Activated naive CD4-positive, alpha-beta T cell treated with anti-CD3 and anti-CD28 coated beads for 36 hours (primary cell): Measurements from ENCODE around the gene MEF2A. TPM values are rescaled to one million over a fixed set of nuclear protein-coding genes. Genes with fewer than 3 reads are reported as not detected.

ENCODE experiments used
- CTCF ChIA-PET: fragments of 350-600 bp; sonication (Branson Sonifier 250); formaldehyde crosslinking; loops from one replicate; lab custom pipeline; 2021; ENCODE audit warnings: antibody characterized with exemption; lab: Charles Lee
- DNase-seq: peaks from one replicate; pipeline ENCODE4 v3.0.0-alpha.2; 2020
- H3K27ac Mint-ChIP-seq: one replicate; pipeline ENCODE4 v1.8.0; 2021; ENCODE audit warnings: mild to moderate bottlenecking, mixed read lengths
- H3K27me3 Mint-ChIP-seq: one replicate; pipeline ENCODE4 v1.8.0; 2021; ENCODE audit warnings: low read depth, mixed read lengths
- H3K36me3 Mint-ChIP-seq: one replicate; pipeline ENCODE4 v1.8.0; 2021; ENCODE audit warnings: low read depth, mixed read lengths
- H3K4me1 Mint-ChIP-seq: one replicate; pipeline ENCODE4 v1.8.0; 2021; ENCODE audit warnings: low read depth, mixed read lengths
- H3K4me3 Mint-ChIP-seq: one replicate; pipeline ENCODE4 v1.8.0; 2021; ENCODE audit warnings: mild to moderate bottlenecking, moderate library complexity, mixed read lengths
- H3K9me3 Mint-ChIP-seq: one replicate; pipeline ENCODE4 v1.8.0; 2021; ENCODE audit warnings: mixed read lengths
- intact Hi-C: fragments of 100-400 bp; cut with micrococcal nuclease; formaldehyde crosslinking; loops from one replicate; pipeline ENCODE4 v1.15.1; 2023
- total RNA-seq, 2 experiments: library from RNA; stranded (reverse); gene quantifications; one replicate each; pipeline ENCODE4 v1.2.3, GENCODE V29; 2021

MEF2A gene
- total RNA-seq, 2 experiments from 2014 or later: 15.3 to 15.5 TPM

DNA sequence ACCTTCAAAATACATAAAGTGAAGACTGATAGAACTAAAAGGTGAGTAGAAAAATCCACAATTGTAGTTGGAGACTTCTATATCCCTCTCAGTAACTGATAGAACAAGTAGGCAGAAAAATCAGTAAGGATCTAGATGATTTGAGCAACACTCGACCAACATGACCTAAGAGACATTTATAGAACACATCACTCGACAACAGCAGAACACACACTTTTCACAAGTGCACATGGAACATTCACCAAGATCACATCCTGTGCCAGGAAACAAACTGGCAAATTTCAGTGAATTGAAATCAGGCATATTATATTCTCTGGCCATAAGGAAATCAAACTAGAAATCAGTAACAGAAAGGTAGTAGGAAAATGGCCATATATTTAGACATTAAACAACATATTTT is 130.3 kb downstream of the MEF2A start:
- CTCF ChIA-PET: interaction anchor here (0.7 kb wide), 1 partner anchor 127 kb away, joined by 4 read pairs; no protein-coding TSS in a partner anchor
- intact Hi-C loops: no loop called here
- H3K4me3 Mint-ChIP-seq: no peak overlapping the region
- DNase-seq: no peak
- no peaks in the 10 kb centered on the region for H3K27me3 Mint-ChIP-seq
- no peaks in the 10 kb centered on the region for H3K4me1 Mint-ChIP-seq
- H3K9me3 Mint-ChIP-seq: no peaks in the 10 kb centered on the region
- no peak overlapping the region for H3K27ac Mint-ChIP-seq
- H3K36me3 Mint-ChIP-seq: peaks cover 12% of the 10 kb centered on the region

DNA sequence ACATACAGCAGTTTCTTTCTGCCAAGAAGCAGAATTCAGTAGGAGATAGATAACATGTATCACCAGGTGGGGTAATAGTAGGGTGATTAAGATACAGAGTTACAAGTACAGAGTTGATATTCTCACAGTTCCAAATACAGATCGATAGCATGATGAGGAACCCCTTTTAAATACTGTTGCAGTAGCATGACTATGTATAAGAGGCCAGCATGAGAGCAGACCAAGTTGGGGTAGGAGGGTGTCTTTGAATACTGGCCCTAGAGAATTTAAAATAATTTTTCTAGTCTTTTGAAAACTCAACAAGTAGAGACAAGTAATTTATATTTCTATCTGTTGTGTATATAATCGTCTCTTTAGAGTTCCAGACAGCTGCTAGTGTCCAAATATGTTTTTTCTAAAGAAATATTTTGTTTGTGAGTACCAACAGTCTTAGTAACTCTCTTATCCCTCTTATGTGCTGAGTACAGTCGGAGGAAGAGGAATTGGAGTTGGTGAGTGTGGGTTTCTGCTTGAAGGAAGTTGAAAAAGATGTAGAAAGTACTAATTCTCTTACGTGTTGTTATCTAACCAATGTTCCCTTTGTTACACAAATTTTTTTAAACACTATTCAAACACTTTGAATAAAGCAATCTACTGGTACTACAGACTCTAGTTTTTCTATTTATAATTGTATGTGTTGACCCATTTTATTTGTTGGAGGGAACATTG is 137.3 kb downstream of the MEF2A start:
- no peaks in the 10 kb centered on the region for H3K27me3 Mint-ChIP-seq
- intact Hi-C loops: loop anchor here (1.0 to 10.0 kb wide), 3 partner anchors 276 to 632 kb away; no protein-coding TSS in a partner anchor
- DNase-seq: no peak
- no peak overlapping the region for H3K4me3 Mint-ChIP-seq
- no peaks in the 10 kb centered on the region for H3K9me3 Mint-ChIP-seq
- no peak overlapping the region for H3K27ac Mint-ChIP-seq
- no peaks in the 10 kb centered on the region for H3K36me3 Mint-ChIP-seq
- CTCF ChIA-PET: interaction anchor here (0.6 to 3.5 kb wide), 25 partner anchors 12 to 603 kb away, joined by 3 to 72 read pairs (median 6); partner anchors contain the start of gene LYSMD4
- peaks cover 40% of the 10 kb centered on the region for H3K4me1 Mint-ChIP-seq

DNA sequence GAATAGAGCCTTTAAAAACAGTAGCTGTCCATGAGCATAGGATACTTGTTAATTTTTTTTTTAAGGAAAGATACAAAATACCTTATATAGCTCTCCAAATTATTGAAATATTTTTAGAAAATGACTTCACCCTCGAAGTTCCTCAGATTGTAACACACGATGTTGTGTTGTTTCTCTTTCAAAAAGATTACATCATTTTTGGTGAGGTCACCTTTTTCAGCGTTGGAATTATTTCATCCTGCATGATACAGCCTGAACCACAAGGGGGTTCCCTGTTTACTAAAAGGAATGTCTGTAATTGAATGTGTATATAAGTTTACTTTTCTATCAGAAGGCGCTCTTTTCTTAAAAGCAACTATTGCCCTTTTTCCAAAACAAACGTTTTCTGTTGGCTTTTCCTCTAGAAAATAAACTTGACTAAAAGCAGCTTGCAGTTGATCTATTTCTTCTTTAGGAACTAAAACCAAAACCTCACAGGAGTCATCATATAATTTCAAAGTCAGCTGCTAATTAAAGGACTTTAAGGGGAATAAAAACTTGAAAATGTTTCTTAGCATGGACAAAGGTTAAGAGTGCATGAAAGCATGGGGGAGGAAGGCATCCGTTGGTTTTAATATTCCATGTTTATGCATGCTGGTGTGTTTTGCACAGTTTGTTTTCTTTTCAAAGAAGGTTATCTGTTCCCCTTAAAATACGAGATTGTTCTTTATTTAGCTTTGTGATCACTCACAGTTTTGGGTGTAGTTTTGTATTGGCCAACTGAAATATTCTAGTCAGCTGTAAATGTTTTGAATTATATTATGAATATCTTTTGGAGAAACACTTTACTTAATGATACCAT is 138.0 kb downstream of the MEF2A start:
- H3K4me3 Mint-ChIP-seq: no peak overlapping the region

DNA sequence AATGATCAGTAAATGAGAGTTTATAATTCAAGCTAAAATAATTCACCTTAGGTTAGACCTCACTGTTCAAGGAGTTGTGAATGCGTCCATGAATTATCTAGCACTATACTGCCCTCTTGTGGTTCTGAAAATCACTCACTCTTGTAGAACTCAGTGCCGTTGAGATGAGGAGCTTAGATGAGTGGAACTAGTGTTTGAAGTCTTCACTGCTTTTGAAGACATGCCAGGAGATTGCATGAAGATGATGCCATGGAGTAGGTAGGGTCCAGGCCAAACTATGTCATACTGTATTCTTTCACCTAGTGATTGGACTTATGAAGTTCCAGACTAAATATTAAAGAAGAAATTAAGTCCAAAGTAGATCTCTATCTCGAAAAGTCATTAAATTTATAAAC is 138.7 kb downstream of the MEF2A start:
- Mint-ChIP-seq H3K27me3 (no peaks in the 10 kb centered on the region), H3K4me1 (peaks cover 50% of the 10 kb centered on the region), H3K9me3 (no peaks in the 10 kb centered on the region), H3K27ac (no peak overlapping the region), H3K36me3 (peaks cover 5% of the 10 kb centered on the region), H3K4me3 (no peak overlapping the region)
- intact Hi-C loops: loop anchor here (1.0 to 10.0 kb wide), 9 partner anchors 52 to 630 kb away; no protein-coding TSS in a partner anchor
- DNase-seq: peak; percentile 48
- CTCF ChIA-PET: interaction anchor here (0.6 to 3.5 kb wide), 64 partner anchors 8 to 615 kb away, joined by 3 to 72 read pairs (median 4); partner anchors contain the start of genes LYSMD4, MEF2A and SYNM

More for the DNA sequence above, 138.0 kb downstream of the MEF2A start:
- CTCF ChIA-PET: interaction anchor here (0.5 to 3.5 kb wide), 65 partner anchors 8 to 617 kb away, joined by 3 to 72 read pairs (median 4); partner anchors contain the start of genes LYSMD4, MEF2A and SYNM
- Mint-ChIP-seq H3K27me3 (no peaks in the 10 kb centered on the region), H3K36me3 (peaks cover 2% of the 10 kb centered on the region), H3K4me1 (peaks cover 45% of the 10 kb centered on the region), H3K9me3 (no peaks in the 10 kb centered on the region), H3K27ac (no peak overlapping the region)
- intact Hi-C loops: loop anchor here (1.0 to 10.0 kb wide), 10 partner anchors 52 to 631 kb away; no protein-coding TSS in a partner anchor
- peak; percentile 26 for DNase-seq

DNA sequence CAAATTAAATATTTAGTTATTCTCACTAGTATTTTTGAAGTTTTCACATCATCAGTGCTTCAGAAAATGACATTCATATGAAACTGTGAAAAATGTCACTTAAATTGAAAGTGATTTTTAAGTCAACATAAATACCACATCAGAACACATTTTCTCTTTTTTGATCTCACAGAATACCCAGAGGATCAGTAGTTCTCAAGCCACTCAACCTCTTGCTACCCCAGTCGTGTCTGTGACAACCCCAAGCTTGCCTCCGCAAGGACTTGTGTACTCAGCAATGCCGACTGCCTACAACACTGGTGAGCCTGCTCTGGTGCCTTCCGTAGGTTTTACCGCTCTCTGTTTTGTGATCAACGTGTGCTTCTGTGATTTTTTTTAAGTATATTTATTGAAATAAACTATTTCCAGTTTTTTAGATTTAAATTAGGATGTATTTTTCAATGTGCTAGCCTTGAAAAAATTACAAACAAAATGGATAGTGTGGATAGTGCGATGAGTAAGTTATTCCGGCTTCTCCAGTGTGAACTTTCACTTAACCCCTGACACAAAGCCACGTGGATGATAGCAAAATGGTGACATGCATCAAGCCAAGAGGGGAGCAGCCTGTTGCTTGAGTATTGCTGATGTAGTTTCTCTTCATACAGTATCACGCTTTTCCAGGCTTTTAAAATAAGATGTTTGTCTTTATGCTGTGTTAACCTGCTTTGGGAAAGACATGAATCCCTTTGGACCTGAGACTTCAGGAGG is 140.9 kb downstream of the MEF2A start:
- DNase-seq: peak; percentile 70
- intact Hi-C loops: loop anchor here (1.0 to 10.0 kb wide), 4 partner anchors 14 to 628 kb away; partner anchors contain the start of gene LYSMD4
- peak overlapping the region; percentile 53 for H3K4me3 Mint-ChIP-seq
- no peaks in the 10 kb centered on the region for H3K27me3 Mint-ChIP-seq
- H3K9me3 Mint-ChIP-seq: no peaks in the 10 kb centered on the region
- H3K4me1 Mint-ChIP-seq: peaks cover 51% of the 10 kb centered on the region
- H3K27ac Mint-ChIP-seq: peak overlapping the region; percentile 67
- CTCF ChIA-PET: interaction anchor here (0.5 to 1.3 kb wide), 4 partner anchors 372 to 614 kb away, joined by 3 to 7 read pairs (median 3); no protein-coding TSS in a partner anchor
- peaks cover 15% of the 10 kb centered on the region for H3K36me3 Mint-ChIP-seq

DNA sequence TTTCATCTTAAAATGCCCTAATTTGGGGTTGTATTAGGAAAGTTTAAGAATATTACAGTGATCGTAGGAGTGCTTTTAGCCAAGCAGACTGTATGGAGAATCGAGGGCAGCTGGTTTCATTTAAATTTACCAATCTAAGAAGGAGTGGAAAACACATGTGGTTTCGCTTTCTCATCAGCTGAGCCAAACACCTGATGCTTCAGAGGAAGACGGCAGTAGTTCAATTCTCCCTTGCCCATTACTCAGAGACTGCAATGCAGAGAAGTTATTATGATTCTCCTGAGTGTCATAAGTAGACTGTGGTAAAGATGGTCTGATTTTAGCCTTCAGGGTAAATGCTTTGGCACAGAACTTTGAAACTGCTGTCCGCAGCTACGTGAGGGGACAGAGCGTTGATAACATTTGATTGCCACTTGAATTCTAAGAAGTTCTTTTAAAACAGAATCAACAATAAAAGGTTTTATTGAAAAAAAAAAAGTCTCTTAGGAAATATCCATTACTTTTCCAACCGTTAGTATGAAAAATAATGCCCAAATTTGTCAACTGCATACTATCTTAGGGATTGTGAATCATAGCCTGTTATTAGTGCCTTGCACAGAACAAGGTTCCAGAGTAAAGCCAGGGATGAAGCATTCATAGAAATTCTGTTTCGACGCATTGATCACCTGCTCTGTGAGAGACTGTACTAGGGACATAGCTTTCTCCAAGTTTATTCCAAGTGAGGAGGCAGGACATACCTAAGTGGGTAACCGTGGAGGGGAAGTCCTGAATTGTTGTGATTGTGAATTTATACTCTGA is 141.9 kb downstream of the MEF2A start:
- Mint-ChIP-seq H3K36me3 (peaks cover 15% of the 10 kb centered on the region), H3K27me3 (no peaks in the 10 kb centered on the region), H3K9me3 (no peaks in the 10 kb centered on the region), H3K4me1 (peaks cover 51% of the 10 kb centered on the region), H3K27ac (peak overlapping the region; percentile 67), H3K4me3 (peak overlapping the region; percentile 53)
- intact Hi-C loops: loop anchor here (1.0 to 10.0 kb wide), 4 partner anchors 13 to 627 kb away; partner anchors contain the start of gene LYSMD4
- CTCF ChIA-PET: interaction anchor here (0.5 to 1.3 kb wide), 5 partner anchors 90 to 435 kb away, joined by 3 to 7 read pairs (median 3); no protein-coding TSS in a partner anchor
- peak; percentile 76 for DNase-seq

DNA sequence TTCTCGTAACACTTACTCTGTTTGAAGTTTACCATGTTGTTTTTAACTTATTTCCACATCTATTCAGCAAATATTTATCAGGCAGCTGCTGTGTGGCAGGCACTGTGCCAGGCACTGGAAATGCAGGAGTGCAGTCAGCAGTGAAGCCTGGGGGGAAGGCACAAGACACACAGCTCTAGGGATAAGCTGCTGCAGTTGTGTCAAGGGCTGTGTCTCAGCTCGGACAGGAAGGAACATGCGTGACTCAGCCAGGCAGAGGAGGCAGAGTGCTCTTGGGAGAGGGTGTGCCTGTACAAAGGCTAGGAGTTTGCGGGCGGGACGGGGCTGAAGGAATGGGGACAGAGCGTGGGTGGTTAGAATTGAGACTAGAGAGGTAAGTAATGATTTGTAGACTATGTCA is 142.8 kb downstream of the MEF2A start:
- Mint-ChIP-seq H3K4me1 (peaks cover 42% of the 10 kb centered on the region), H3K9me3 (no peaks in the 10 kb centered on the region), H3K4me3 (no peak overlapping the region), H3K36me3 (peaks cover 18% of the 10 kb centered on the region), H3K27ac (no peak overlapping the region), H3K27me3 (no peaks in the 10 kb centered on the region)
- CTCF ChIA-PET: interaction anchor here (0.6 to 1.3 kb wide), 2 partner anchors 21 to 436 kb away, joined by 3 read pairs; no protein-coding TSS in a partner anchor
- intact Hi-C loops: loop anchor here (10.0 kb wide), 1 partner anchor 626 kb away; no protein-coding TSS in a partner anchor
- DNase-seq: no peak

DNA sequence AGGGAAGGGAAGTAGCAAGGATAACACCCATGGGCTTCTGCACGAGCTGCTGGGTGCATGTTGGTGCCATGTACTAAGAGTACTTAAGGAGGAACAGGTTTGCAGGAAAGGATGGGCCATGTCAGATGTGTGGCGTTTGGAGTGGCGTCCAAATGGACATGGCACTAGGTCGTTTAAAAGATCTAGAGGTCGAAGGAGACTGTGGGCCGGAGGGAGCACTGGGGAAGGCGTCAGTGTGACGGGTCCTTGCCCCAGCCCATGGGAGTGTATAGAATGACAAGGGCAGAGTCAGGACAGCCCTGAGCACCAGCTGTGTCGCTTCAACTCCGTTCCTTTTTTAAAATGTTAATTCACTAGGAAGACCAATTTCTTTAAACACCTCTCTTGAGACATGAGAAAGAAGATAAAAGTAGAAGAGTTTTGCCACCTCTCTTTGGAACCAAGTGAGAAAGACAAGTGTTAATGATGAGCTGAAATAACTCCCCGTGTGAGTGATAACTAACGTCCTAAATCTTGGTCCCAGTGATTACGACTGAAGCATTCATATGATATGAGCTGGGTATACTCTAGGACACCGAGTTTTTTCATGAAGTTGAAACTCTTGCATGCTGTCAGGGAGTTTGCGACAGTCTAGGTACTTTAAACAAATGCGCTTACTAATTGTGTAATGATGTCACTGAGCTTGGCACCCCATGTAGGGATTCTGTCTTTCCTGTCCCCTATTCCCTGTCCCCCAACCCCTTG is 143.6 kb downstream of the MEF2A start:
- CTCF ChIA-PET: interaction anchor here (1.0 to 1.3 kb wide), 2 partner anchors 8 to 21 kb away, joined by 3 read pairs; no protein-coding TSS in a partner anchor
- no peak for DNase-seq
- H3K9me3 Mint-ChIP-seq: no peaks in the 10 kb centered on the region
- H3K36me3 Mint-ChIP-seq: peaks cover 18% of the 10 kb centered on the region
- H3K27me3 Mint-ChIP-seq: no peaks in the 10 kb centered on the region
- H3K27ac Mint-ChIP-seq: no peak overlapping the region
- peaks cover 35% of the 10 kb centered on the region for H3K4me1 Mint-ChIP-seq
- H3K4me3 Mint-ChIP-seq: no peak overlapping the region
- intact Hi-C loops: loop anchor here (10.0 kb wide), 1 partner anchor 625 kb away; no protein-coding TSS in a partner anchor

DNA sequence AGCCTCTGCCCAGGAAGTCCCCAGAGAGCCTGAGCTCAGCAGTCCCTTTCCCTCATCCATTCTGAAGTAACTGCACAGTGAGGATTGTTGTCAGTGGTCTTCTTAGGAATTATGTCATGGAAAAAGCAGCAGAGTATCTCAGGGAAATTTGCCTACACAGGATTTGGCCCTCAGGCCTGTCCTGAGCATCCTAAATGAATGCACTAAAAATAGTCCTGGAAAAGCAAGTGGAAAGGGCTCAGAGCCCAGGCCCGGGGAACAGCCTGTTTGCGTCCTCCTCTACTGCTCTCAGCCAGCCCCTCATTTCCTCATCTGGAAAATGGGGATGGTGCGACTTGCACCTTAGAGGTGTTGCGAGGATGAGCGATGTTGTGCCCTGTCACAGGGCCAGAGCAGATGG is 145.8 kb downstream of the MEF2A start:
- H3K27me3 Mint-ChIP-seq: no peaks in the 10 kb centered on the region
- intact Hi-C loops: no loop called here
- DNase-seq: no peak
- peaks cover 26% of the 10 kb centered on the region for H3K4me1 Mint-ChIP-seq
- H3K4me3 Mint-ChIP-seq: no peak overlapping the region
- H3K36me3 Mint-ChIP-seq: peaks cover 20% of the 10 kb centered on the region
- CTCF ChIA-PET: no interaction called here
- no peaks in the 10 kb centered on the region for H3K9me3 Mint-ChIP-seq
- H3K27ac Mint-ChIP-seq: no peak overlapping the region

DNA sequence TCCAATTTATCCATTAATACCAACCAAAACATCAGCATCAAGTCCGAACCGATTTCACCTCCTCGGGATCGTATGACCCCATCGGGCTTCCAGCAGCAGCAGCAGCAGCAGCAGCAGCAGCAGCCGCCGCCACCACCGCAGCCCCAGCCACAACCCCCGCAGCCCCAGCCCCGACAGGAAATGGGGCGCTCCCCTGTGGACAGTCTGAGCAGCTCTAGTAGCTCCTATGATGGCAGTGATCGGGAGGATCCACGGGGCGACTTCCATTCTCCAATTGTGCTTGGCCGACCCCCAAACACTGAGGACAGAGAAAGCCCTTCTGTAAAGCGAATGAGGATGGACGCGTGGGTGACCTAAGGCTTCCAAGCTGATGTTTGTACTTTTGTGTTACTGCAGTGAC is 146.6 kb downstream of the MEF2A start:
- CTCF ChIA-PET: interaction anchor here (0.7 to 1.1 kb wide), 2 partner anchors 8 to 440 kb away, joined by 3 read pairs; no protein-coding TSS in a partner anchor
- intact Hi-C loops: no loop called here
- H3K27me3 Mint-ChIP-seq: no peaks in the 10 kb centered on the region
- no peak overlapping the region for H3K4me3 Mint-ChIP-seq
- peaks cover 19% of the 10 kb centered on the region for H3K4me1 Mint-ChIP-seq
- no peaks in the 10 kb centered on the region for H3K9me3 Mint-ChIP-seq
- H3K27ac Mint-ChIP-seq: no peak overlapping the region
- peaks cover 20% of the 10 kb centered on the region for H3K36me3 Mint-ChIP-seq
- no peak for DNase-seq
